ENCODE results near the gene ADARB2. TPM values are rescaled to one million over a fixed set of nuclear protein-coding genes. Genes with fewer than 3 reads are reported as not detected.

ADARB2 gene
- total and polyA plus RNA-seq, 5 donors from 2014 or later: 0.27 to 2.9 (median 0.69) TPM; not detected in 1

- Histone ChIP-seq H3K4me1 (ENCODE audit: control insufficient read depth, insufficient read depth, low read length, poor library complexity, severe bottlenecking) (no peaks in the 10 kb centered on the region), H3K9me3 (ENCODE audit: control insufficient read depth in 2 of 2, low read length in 2 of 2) (no peaks in the 10 kb centered on the region), H3K36me3 (ENCODE audit: control insufficient read depth, insufficient read depth, low read length) (no peaks in the 10 kb centered on the region), H3K27ac (ENCODE audit: insufficient read depth, low read length, poor library complexity, severe bottlenecking) (no peak overlapping the region), H3K4me3 (ENCODE audit: low read depth, low read length) (no peak overlapping the region), H3K27me3 (ENCODE audit: control insufficient read depth, insufficient read depth, low read length) (no peaks in the 10 kb centered on the region)
- no peaks in the 10 kb centered on the region for H3K36me3 Mint-ChIP-seq
- DNase-seq (no peak), ATAC-seq (ENCODE audit: low read depth in 2 of 2) (no peak)
- H3K9me3 Mint-ChIP-seq: peaks cover 0 to 2% (median 0%) of the 10 kb centered on the region in 7 donors
- no peak overlapping the region for H3K27ac Mint-ChIP-seq
- no peaks in the 10 kb centered on the region for H3K27me3 Mint-ChIP-seq
- H3K4me1 Mint-ChIP-seq: no peaks in the 10 kb centered on the region
- H3K4me3 Mint-ChIP-seq: no peak overlapping the region
Measured at GRCh38 chr10:1573981-1574380, 163.3 kb downstream of the ADARB2 start.

- Mint-ChIP-seq H3K4me3 (no peak overlapping the region), H3K27me3 (no peaks in the 10 kb centered on the region), H3K4me1 (no peaks in the 10 kb centered on the region), H3K36me3 (no peaks in the 10 kb centered on the region), H3K9me3 (peaks cover 0 to 2% (median 0%) of the 10 kb centered on the region in 7 donors), H3K27ac (no peak overlapping the region)
- Histone ChIP-seq H3K4me1 (ENCODE audit: control insufficient read depth, insufficient read depth, low read length, poor library complexity, severe bottlenecking) (no peaks in the 10 kb centered on the region), H3K9me3 (ENCODE audit: control insufficient read depth in 2 of 2, low read length in 2 of 2) (no peaks in the 10 kb centered on the region), H3K27me3 (ENCODE audit: control insufficient read depth, insufficient read depth, low read length) (no peaks in the 10 kb centered on the region), H3K36me3 (ENCODE audit: control insufficient read depth, insufficient read depth, low read length) (no peaks in the 10 kb centered on the region), H3K4me3 (ENCODE audit: low read depth, low read length) (no peak overlapping the region), H3K27ac (ENCODE audit: insufficient read depth, low read length, poor library complexity, severe bottlenecking) (no peak overlapping the region)
- DNase-seq: no peak
- ATAC-seq (ENCODE audit: low read depth in 2 of 2): no peak
Measured at GRCh38 chr10:1573334-1573969, 163.9 kb downstream of the ADARB2 start.

- H3K36me3 ChIP-seq (ENCODE audit: control insufficient read depth, insufficient read depth, low read length): no peaks in the 10 kb centered on the region
- H3K27ac ChIP-seq (ENCODE audit: insufficient read depth, low read length, poor library complexity, severe bottlenecking): no peak overlapping the region
- no peaks in the 10 kb centered on the region for H3K27me3 ChIP-seq (ENCODE audit: control insufficient read depth, insufficient read depth, low read length)
- no peak for ATAC-seq (ENCODE audit: low read depth in 2 of 2)
- peaks cover 0 to 2% (median 0%) of the 10 kb centered on the region in 7 donors for H3K9me3 Mint-ChIP-seq
- no peaks in the 10 kb centered on the region for H3K9me3 ChIP-seq (ENCODE audit: control insufficient read depth in 2 of 2, low read length in 2 of 2)
- H3K27me3 Mint-ChIP-seq: no peaks in the 10 kb centered on the region
- no peak for DNase-seq
- H3K4me3 Mint-ChIP-seq: no peak overlapping the region
- no peaks in the 10 kb centered on the region for H3K4me1 ChIP-seq (ENCODE audit: control insufficient read depth, insufficient read depth, low read length, poor library complexity, severe bottlenecking)
- H3K4me3 ChIP-seq (ENCODE audit: low read depth, low read length): no peak overlapping the region
- peak overlapping the region in 1 of 3 donors; percentile 50 for H3K27ac Mint-ChIP-seq
- no peaks in the 10 kb centered on the region for H3K4me1 Mint-ChIP-seq
- no peaks in the 10 kb centered on the region for H3K36me3 Mint-ChIP-seq
Measured at GRCh38 chr10:1572519-1573333, 164.6 kb downstream of the ADARB2 start.

- no peaks in the 10 kb centered on the region for H3K9me3 ChIP-seq (ENCODE audit: control insufficient read depth in 2 of 2, low read length in 2 of 2)
- DNase-seq (no peak), ATAC-seq (ENCODE audit: low read depth in 2 of 2) (no peak)
- Mint-ChIP-seq H3K27ac (no peak overlapping the region), H3K4me1 (no peaks in the 10 kb centered on the region), H3K4me3 (no peak overlapping the region), H3K27me3 (no peaks in the 10 kb centered on the region), H3K36me3 (no peaks in the 10 kb centered on the region), H3K9me3 (peaks cover 0 to 2% (median 0%) of the 10 kb centered on the region in 7 donors)
- no peaks in the 10 kb centered on the region for H3K4me1 ChIP-seq (ENCODE audit: control insufficient read depth, insufficient read depth, low read length, poor library complexity, severe bottlenecking)
- no peaks in the 10 kb centered on the region for H3K36me3 ChIP-seq (ENCODE audit: control insufficient read depth, insufficient read depth, low read length)
- H3K27ac ChIP-seq (ENCODE audit: insufficient read depth, low read length, poor library complexity, severe bottlenecking): no peak overlapping the region
- no peaks in the 10 kb centered on the region for H3K27me3 ChIP-seq (ENCODE audit: control insufficient read depth, insufficient read depth, low read length)
- no peak overlapping the region for H3K4me3 ChIP-seq (ENCODE audit: low read depth, low read length)
Measured at GRCh38 chr10:1571587-1572237, 165.6 kb downstream of the ADARB2 start.

- no peak for DNase-seq
- H3K27me3 Mint-ChIP-seq: no peaks in the 10 kb centered on the region
- no peak overlapping the region for H3K4me3 ChIP-seq (ENCODE audit: low read depth, low read length)
- H3K4me1 ChIP-seq (ENCODE audit: control insufficient read depth, insufficient read depth, low read length, poor library complexity, severe bottlenecking): no peaks in the 10 kb centered on the region
- no peak overlapping the region for H3K27ac ChIP-seq (ENCODE audit: insufficient read depth, low read length, poor library complexity, severe bottlenecking)
- no peak overlapping the region for H3K27ac Mint-ChIP-seq
- no peaks in the 10 kb centered on the region for H3K36me3 Mint-ChIP-seq
- H3K4me1 Mint-ChIP-seq: no peaks in the 10 kb centered on the region
- H3K4me3 Mint-ChIP-seq: no peak overlapping the region
- H3K9me3 ChIP-seq (ENCODE audit: control insufficient read depth in 2 of 2, low read length in 2 of 2): no peaks in the 10 kb centered on the region
- no peaks in the 10 kb centered on the region for H3K36me3 ChIP-seq (ENCODE audit: control insufficient read depth, insufficient read depth, low read length)
- H3K9me3 Mint-ChIP-seq: peaks cover 0 to 2% (median 0%) of the 10 kb centered on the region in 7 donors
- no peak for ATAC-seq (ENCODE audit: low read depth in 2 of 2)
- H3K27me3 ChIP-seq (ENCODE audit: control insufficient read depth, insufficient read depth, low read length): no peaks in the 10 kb centered on the region
Measured at GRCh38 chr10:1570416-1571051, 166.8 kb downstream of the ADARB2 start.

- Mint-ChIP-seq H3K4me3 (no peak overlapping the region), H3K9me3 (peaks cover 0 to 2% (median 0%) of the 10 kb centered on the region in 7 donors), H3K27ac (no peak overlapping the region), H3K36me3 (no peaks in the 10 kb centered on the region), H3K4me1 (no peaks in the 10 kb centered on the region), H3K27me3 (no peaks in the 10 kb centered on the region)
- no peaks in the 10 kb centered on the region for H3K27me3 ChIP-seq (ENCODE audit: control insufficient read depth, insufficient read depth, low read length)
- no peak overlapping the region for H3K4me3 ChIP-seq (ENCODE audit: low read depth, low read length)
- no peak for ATAC-seq (ENCODE audit: low read depth in 2 of 2)
- no peak for DNase-seq
- H3K9me3 ChIP-seq (ENCODE audit: control insufficient read depth in 2 of 2, low read length in 2 of 2): no peaks in the 10 kb centered on the region
- H3K36me3 ChIP-seq (ENCODE audit: control insufficient read depth, insufficient read depth, low read length): no peaks in the 10 kb centered on the region
- no peaks in the 10 kb centered on the region for H3K4me1 ChIP-seq (ENCODE audit: control insufficient read depth, insufficient read depth, low read length, poor library complexity, severe bottlenecking)
- H3K27ac ChIP-seq (ENCODE audit: insufficient read depth, low read length, poor library complexity, severe bottlenecking): no peak overlapping the region
Measured at GRCh38 chr10:1569208-1569607, 168.1 kb downstream of the ADARB2 start.

GRCh38 chr10:1567742-1568495 is 169.4 kb downstream of the ADARB2 start:
- Histone ChIP-seq H3K27me3 (ENCODE audit: control insufficient read depth, insufficient read depth, low read length) (no peaks in the 10 kb centered on the region), H3K4me3 (ENCODE audit: low read depth, low read length) (no peak overlapping the region), H3K9me3 (ENCODE audit: control insufficient read depth in 2 of 2, low read length in 2 of 2) (no peaks in the 10 kb centered on the region), H3K27ac (ENCODE audit: insufficient read depth, low read length, poor library complexity, severe bottlenecking) (no peak overlapping the region), H3K36me3 (ENCODE audit: control insufficient read depth, insufficient read depth, low read length) (no peaks in the 10 kb centered on the region), H3K4me1 (ENCODE audit: control insufficient read depth, insufficient read depth, low read length, poor library complexity, severe bottlenecking) (no peaks in the 10 kb centered on the region)
- no peaks in the 10 kb centered on the region for H3K4me1 Mint-ChIP-seq
- ATAC-seq (ENCODE audit: low read depth in 2 of 2) (no peak), DNase-seq (no peak)
- H3K9me3 Mint-ChIP-seq: peaks cover 0 to 2% (median 0%) of the 10 kb centered on the region in 7 donors
- no peaks in the 10 kb centered on the region for H3K36me3 Mint-ChIP-seq
- no peak overlapping the region for H3K4me3 Mint-ChIP-seq
- H3K27ac Mint-ChIP-seq: no peak overlapping the region
- H3K27me3 Mint-ChIP-seq: no peaks in the 10 kb centered on the region
